ENCODE results near the gene CDK2. TPM values are rescaled to one million over a fixed set of nuclear protein-coding genes. Genes with fewer than 3 reads are reported as not detected.
"Not testable (repeated sequence)": the region's sequence is repeated elsewhere in the genome, so short reads cannot be mapped to it uniquely, and the experiment has no call there.

The CDK2 gene
- total RNA-seq, 4 donors from 2014 or later, result 13.9 to 17.2 (median 15.8) TPM

GRCh38 chr12:55996715-55997534, 30.3 kb downstream of the CDK2 start, which contains the start of gene SUOX:
TSS of gene SUOX (plus strand) at chr12:55997276. CDS start at chr12:56002222, 4,946 bp downstream.
- Histone ChIP-seq H3K4me1 (peaks cover 11 to 13% of the 10 kb centered on the region in 2 donors), H3K27ac (peak within 1 kb of the TSS; percentile 72 to 83 (median 73)), H3K4me3 (replicated peaks in 1 of 3) (peak within 1 kb of the TSS; percentile 51 to 54 (median 51)), H3K36me3 (peaks cover 19 to 24% of the 10 kb centered on the region in 2 donors), H3K9me3 (no peaks in the 10 kb centered on the region), H3K27me3 (no peaks in the 10 kb centered on the region)
- no peak for TF ChIP-seq CTCF (IDR thresholded peaks at IDR 0.05)
- peak; percentile 19 to 83 for TF ChIP-seq POLR2A (IDR thresholded peaks at IDR 0.05)
- intact Hi-C loops (cut with DNase I), result no loop called here
- WGBS, 2 donors, result 3% methylated on average over 18 to 23 of the region's 27 CpGs
- DNase-seq, result peak; percentile 99

- WGBS, 2 donors, result 2 to 8% methylated on average over 2 to 5 of the region's 5 CpGs
- intact Hi-C loops (cut with DNase I), result no loop called here
- H3K36me3 ChIP-seq, result peaks cover 13 to 19% of the 10 kb centered on the region in 2 donors
Observed at GRCh38 chr12:55997535-55997859, 30.9 kb downstream of the CDK2 start.

GRCh38 chr12:55999522-55999921, 32.9 kb downstream of the CDK2 start:
- H3K9me3 ChIP-seq; intact Hi-C loops (cut with DNase I); H3K27me3 ChIP-seq; H3K4me3 ChIP-seq (replicated peaks in 1 of 3); DNase-seq; H3K27ac ChIP-seq: not testable (repeated sequence)
- WGBS, 2 donors, result 70 to 82% methylated on average over 6 of the region's 6 CpGs
- H3K4me1 ChIP-seq, result peaks cover 11 to 13% of the 10 kb centered on the region in 2 donors
- H3K36me3 ChIP-seq, result peaks cover 6 to 11% of the 10 kb centered on the region in 2 donors

More at GRCh38 chr12:55997535-55997859, 30.9 kb downstream of the CDK2 start:
- peaks cover 11 to 13% of the 10 kb centered on the region in 2 donors for H3K4me1 ChIP-seq
- DNase-seq, result peak; percentile 32
- H3K27me3 ChIP-seq, result no peaks in the 10 kb centered on the region
- TF ChIP-seq CTCF (IDR thresholded peaks at IDR 0.05) (no peak), POLR2A (IDR thresholded peaks at IDR 0.05) (no peak)
- H3K9me3 ChIP-seq, result no peaks in the 10 kb centered on the region
- H3K27ac ChIP-seq, result peak overlapping the region; percentile 72 to 77 (median 73)
- peak overlapping the region; percentile 45 to 54 (median 51) for H3K4me3 ChIP-seq (replicated peaks in 1 of 3)

DNA sequence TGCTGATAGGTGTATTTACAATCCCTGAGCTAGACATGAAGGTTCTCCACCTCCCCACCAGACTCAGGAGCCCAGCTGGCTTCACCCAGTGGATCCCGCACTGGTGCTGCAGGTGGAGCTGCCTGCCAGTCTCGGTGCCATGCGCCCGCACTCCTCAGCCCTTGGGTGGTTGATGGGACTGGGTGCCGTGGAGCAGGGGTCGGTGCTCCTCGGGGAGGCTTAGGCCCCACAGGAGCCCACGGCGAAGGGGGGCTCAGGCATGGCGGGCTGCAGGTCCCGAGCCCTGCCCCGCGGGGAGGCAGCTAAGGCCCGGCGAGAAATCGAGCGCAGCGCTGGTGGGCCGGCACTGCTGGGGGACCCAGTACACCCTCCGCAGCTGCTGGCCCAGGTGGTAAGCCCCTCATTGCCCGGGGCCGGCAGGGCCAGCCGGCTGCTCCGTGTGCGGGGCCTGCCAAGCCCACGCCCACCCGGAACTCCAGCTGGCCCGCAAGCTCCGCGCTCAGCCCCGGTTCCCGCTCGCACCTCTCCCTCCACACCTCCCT, 33.4 kb downstream of the CDK2 start:
- not testable (repeated sequence) for H3K27me3 ChIP-seq; H3K9me3 ChIP-seq; DNase-seq; H3K27ac ChIP-seq; H3K4me3 ChIP-seq (replicated peaks in 1 of 3)
- intact Hi-C loops (cut with DNase I), result loop anchor here (5.0 kb wide), 1 partner anchor 37 kb away; no protein-coding TSS in a partner anchor
- Histone ChIP-seq H3K36me3 (peaks cover 6 to 11% of the 10 kb centered on the region in 2 donors), H3K4me1 (peaks cover 11 to 13% of the 10 kb centered on the region in 2 donors)
- WGBS, 2 donors, result 90 to 95% methylated on average over 13 to 15 of the region's 33 CpGs

DNA sequence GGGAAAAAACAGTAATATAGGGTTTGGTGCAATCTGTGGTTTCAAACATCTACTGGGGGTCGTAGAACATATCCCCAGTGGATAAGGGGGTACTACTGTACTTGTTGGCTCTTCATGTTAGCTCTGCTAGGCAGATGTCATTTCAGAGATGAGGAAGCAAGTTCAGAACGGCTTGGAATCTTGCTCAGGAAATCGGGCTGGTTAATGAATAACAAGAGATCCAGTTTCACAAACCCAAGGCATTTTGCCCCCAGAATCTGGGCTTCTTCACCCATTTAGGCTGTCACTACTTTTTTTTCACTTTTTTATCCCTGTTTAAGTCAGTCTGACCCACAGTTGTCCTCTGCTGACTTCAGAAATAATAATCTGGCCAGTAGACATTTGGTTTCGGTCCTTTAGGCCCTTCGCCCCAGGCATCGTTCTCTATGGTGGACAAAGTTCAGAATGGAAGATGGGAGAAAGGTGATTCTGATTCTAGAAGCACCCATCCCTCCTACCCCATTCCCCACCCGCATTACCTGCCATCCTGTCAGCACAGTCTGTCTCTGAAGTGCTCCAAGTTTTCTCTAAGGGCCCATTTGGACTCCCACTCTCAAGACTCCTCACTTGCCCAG, 35.0 kb downstream of the CDK2 start:
- TF ChIP-seq POLR2A (IDR thresholded peaks at IDR 0.05) (no peak), CTCF (IDR thresholded peaks at IDR 0.05) (no peak)
- Histone ChIP-seq H3K4me1 (peaks cover 11 to 14% of the 10 kb centered on the region in 2 donors), H3K27me3 (no peaks in the 10 kb centered on the region), H3K36me3 (peaks cover 6 to 11% of the 10 kb centered on the region in 2 donors), H3K9me3 (no peaks in the 10 kb centered on the region), H3K27ac (no peak overlapping the region), H3K4me3 (replicated peaks in 1 of 3) (no peak overlapping the region)
- intact Hi-C loops (cut with DNase I), result loop anchor here (5.0 kb wide), 1 partner anchor 36 kb away; no protein-coding TSS in a partner anchor
- 80 to 85% methylated on average over 7 of the region's 7 CpGs for WGBS, 2 donors
- DNase-seq, result no peak

DNA sequence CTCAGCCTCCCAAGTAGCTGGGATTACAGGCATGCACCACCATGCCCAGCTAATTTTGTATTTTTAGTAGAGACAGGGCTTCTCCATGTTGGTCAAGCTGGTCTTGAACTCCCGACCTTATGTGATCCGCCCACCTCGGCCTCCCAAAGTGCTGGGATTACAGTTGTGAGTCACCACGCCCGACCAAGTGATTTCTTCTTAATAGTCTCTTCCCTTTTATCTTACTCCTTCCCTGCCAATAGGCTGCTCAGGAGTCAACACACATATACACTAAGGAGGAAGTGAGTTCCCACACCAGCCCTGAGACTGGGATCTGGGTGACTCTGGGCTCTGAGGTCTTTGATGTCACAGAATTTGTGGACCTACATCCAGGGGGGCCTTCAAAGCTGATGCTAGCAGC, 36.7 kb downstream of the CDK2 start:
- H3K27me3 ChIP-seq; H3K9me3 ChIP-seq; H3K4me3 ChIP-seq (replicated peaks in 1 of 3); DNase-seq; H3K27ac ChIP-seq: not testable (repeated sequence)
- 92 to 98% methylated on average over 5 of the region's 5 CpGs for WGBS, 2 donors
- Histone ChIP-seq H3K4me1 (peaks cover 5 to 13% of the 10 kb centered on the region in 2 donors), H3K36me3 (peaks cover 6 to 11% of the 10 kb centered on the region in 2 donors)
- intact Hi-C loops (cut with DNase I), result loop anchor here (5.0 kb wide), 1 partner anchor 34 kb away; no protein-coding TSS in a partner anchor

Data from thyroid gland (tissue), 4 donors.